Measurements from ENCODE around the gene TNFSF12. TPM values are rescaled to one million over a fixed set of nuclear protein-coding genes. Genes with fewer than 3 reads are reported as not detected.

The TNFSF12 gene
- total RNA-seq, 1 experiment from 2014 or later = not detected

DNA sequence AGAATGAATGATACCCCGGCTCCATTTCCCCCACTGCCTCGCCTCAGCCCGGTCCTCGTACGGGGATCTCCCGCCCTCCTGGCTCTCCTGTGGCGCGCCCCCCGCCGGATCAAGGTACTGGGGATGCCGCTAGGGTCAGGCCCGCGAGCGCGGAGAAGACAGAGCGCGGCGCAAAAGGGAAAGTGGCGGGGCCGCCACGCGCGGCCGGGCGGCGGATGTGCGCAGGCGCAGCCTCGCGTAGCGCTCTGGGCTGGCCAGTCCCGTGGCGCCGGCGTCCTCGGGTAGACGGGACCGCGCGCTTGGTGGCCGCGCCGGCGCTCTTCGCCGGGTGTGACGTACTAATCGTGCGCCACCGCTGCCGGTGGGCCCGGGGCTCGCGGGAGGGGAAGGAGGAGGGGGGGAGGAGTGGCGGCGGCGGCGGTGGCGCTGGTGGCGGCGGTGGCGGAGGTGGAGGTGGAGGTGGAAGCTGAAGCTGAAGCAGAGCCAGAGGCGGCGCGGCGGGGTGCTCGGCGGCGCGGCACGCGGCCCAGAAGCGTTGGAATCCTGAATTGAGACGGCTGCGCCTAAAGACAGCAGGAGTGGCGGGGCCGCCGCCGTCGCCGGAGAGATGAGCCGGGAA, 12.8 kb downstream of the TNFSF12 start, which contains the start of gene SENP3:
Gene SENP3 (plus strand): TSS at position 331 of the 619 bp plus-strand sequence. CDS start 1,158 bp downstream, outside the sequence.
- in situ Hi-C loops (cut with HindIII; ENCODE audit: low sequenced_read_pairs) = no loop called here
- DNase-seq (ENCODE audit: low spot score) = peak; percentile 82

DNA sequence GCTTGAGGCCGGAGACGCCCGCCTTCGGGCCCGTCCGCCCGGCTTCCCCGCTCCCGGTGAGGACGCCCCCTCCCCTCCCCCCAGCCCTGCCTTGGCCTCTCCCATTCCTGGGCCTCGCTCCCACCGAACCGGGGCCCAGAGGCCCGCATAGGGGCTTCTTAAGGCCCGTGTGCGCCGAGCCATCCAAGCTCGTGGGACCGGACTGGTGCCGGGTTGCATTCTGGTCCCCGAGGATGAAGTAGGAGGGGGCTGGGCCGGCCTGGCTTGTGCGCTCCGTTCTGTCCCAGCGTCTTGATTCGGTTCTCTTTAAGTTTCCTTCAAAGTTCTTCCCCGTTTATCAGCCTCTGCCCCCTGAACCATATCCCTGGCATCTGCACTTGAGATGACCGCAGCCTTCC, 13.3 kb downstream of the TNFSF12 start:
- no peak for DNase-seq (ENCODE audit: low spot score)
- in situ Hi-C loops (cut with HindIII; ENCODE audit: low sequenced_read_pairs) = no loop called here

- no peak for DNase-seq (ENCODE audit: low spot score)
- in situ Hi-C loops (cut with HindIII; ENCODE audit: low sequenced_read_pairs) = no loop called here
These were observed 14.4 kb downstream of the TNFSF12 start for GRCh38 chr17:7563115-7563869.

DNA sequence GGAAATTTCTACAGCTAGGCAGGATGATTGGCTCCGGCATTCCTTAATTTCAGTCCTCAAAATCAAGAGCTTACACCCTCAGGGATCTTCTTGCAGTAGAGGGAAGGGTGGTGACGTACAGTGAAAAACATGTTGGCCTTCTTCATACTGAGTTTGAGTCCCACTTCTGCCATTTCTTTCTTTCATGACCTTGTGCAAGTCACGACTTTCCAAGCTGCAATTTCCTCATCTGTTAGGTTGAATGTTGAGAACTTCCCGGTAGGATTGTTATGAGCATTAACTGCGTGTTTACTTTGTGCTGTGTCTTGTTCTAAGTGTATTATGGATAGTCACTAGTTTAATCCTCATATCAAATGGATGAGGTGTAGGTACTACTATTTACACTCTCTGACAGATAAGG, 20.7 kb downstream of the TNFSF12 start:
- in situ Hi-C loops (cut with HindIII; ENCODE audit: low sequenced_read_pairs) = no loop called here
- no peak for DNase-seq (ENCODE audit: low spot score)

GRCh38 chr17:7570351-7570750, 21.5 kb downstream of the TNFSF12 start:
- DNase-seq (ENCODE audit: low spot score) = no peak
- in situ Hi-C loops (cut with HindIII; ENCODE audit: low sequenced_read_pairs) = no loop called here

DNA sequence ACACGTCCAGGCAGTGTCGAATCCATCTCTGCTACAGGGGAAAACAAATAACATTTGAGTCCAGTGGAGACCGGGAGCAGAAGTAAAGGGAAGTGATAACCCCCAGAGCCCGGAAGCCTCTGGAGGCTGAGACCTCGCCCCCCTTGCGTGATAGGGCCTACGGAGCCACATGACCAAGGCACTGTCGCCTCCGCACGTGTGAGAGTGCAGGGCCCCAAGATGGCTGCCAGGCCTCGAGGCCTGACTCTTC, 23.4 kb downstream of the TNFSF12 start:
- in situ Hi-C loops (cut with HindIII; ENCODE audit: low sequenced_read_pairs) = no loop called here
- no peak for DNase-seq (ENCODE audit: low spot score)

GRCh38 chr17:7572588-7573323, 23.9 kb downstream of the TNFSF12 start:
- in situ Hi-C loops (cut with HindIII; ENCODE audit: low sequenced_read_pairs) = no loop called here
- peak; percentile 100 for DNase-seq (ENCODE audit: low spot score)

DNA sequence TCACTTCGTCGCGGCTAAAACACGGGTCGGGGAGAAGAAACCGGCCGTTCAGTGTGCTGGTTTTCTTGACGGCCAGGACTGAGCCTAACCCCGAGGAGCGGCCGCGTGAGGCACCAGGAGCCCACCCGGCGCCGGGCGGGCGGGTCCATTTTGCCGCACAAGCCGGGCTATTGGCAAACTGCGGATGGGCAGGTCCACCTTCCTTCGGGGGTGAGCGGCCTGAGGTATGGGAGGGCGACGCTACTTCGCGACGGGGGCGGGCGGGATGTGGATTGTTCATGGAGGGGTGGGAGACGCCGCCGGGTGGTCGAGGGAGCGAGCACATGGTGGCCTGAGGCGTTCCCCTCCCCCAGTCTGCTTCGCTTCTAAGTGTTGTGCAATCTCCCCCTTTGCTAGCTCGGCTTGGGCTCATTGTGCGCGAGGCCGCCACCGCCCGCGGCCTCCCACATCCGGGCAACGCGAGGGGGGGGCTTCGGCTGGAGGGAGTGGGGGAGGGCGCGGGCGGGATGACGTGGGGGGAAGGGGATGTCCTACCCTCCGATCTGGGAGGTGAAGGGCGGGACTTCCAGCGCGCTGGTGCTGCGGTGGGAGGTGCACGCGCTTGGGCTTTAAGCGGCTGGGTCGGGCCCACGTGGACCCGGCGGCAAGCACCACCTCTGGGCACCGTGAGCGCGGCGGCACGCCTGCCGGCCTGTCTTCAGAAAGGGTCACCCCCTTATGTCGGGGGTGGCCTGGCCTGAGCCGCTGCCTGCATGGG, 24.6 kb downstream of the TNFSF12 start:
- peak; percentile 84 for DNase-seq (ENCODE audit: low spot score)
- in situ Hi-C loops (cut with HindIII; ENCODE audit: low sequenced_read_pairs) = no loop called here

DNA sequence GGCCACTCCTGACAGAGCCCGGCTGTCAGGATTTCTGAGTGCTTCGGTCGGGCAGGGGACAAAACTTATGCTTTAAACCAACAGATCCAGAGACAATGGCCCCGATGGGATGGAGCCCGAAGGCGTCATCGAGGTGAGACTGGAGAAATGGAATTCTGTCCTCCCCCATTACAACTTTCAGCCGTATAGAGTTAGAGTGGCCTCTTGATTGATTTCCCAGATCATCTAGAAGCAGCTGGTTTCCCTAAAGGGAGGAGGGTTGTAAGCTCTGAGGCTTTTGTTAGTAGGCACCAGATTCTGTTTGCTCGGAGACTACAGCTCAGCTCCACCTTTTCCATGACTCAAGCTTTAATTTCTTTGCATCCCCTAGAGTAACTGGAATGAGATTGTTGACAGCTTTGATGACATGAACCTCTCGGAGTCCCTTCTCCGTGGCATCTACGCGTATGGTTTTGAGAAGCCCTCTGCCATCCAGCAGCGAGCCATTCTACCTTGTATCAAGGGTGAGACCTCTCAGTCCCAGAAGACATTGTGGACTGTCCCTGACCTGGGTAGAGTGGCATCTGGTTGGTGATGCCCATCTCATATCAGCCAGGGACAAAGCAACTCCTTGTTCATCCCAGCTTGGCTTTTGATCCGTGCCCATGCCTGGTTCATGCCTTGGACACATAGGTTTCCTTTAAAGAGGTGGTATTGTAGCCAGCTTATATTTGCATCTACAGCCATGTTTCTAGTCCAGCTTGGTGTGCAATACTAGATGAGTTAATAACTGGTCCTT, 25.5 kb downstream of the TNFSF12 start:
- in situ Hi-C loops (cut with HindIII; ENCODE audit: low sequenced_read_pairs) = no loop called here

GRCh38 chr17:7575481-7575883, 26.6 kb downstream of the TNFSF12 start:
- no peak for DNase-seq (ENCODE audit: low spot score)
- in situ Hi-C loops (cut with HindIII; ENCODE audit: low sequenced_read_pairs) = no loop called here

More for the DNA sequence above, 25.5 kb downstream of the TNFSF12 start:
- DNase-seq (ENCODE audit: low spot score) = no peak

GRCh38 chr17:7575959-7576358, 27.1 kb downstream of the TNFSF12 start:
- in situ Hi-C loops (cut with HindIII; ENCODE audit: low sequenced_read_pairs) = no loop called here

DNA sequence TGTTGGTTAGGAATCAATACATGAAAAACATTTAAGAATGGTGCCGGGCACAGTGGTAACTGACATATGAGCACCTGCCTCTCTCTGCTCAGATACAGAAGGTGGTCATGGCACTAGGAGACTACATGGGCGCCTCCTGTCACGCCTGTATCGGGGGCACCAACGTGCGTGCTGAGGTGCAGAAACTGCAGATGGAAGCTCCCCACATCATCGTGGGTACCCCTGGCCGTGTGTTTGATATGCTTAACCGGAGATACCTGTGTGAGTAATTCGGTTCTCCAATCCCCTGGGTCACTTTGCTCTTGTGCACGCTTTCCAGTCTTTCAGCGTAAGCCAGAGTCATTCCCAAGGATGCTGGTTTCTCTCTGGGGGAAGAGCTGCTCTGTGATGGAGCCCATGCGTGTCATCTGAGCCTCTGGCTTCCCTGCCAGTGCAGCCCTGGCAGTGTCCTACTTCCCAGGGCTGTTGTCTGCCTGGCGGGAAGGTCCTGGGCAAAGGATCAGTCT, 27.6 kb downstream of the TNFSF12 start:
- DNase-seq (ENCODE audit: low spot score) = no peak
- in situ Hi-C loops (cut with HindIII; ENCODE audit: low sequenced_read_pairs) = no loop called here

More at GRCh38 chr17:7575959-7576358, 27.1 kb downstream of the TNFSF12 start:
- DNase-seq (ENCODE audit: low spot score) = no peak

DNA sequence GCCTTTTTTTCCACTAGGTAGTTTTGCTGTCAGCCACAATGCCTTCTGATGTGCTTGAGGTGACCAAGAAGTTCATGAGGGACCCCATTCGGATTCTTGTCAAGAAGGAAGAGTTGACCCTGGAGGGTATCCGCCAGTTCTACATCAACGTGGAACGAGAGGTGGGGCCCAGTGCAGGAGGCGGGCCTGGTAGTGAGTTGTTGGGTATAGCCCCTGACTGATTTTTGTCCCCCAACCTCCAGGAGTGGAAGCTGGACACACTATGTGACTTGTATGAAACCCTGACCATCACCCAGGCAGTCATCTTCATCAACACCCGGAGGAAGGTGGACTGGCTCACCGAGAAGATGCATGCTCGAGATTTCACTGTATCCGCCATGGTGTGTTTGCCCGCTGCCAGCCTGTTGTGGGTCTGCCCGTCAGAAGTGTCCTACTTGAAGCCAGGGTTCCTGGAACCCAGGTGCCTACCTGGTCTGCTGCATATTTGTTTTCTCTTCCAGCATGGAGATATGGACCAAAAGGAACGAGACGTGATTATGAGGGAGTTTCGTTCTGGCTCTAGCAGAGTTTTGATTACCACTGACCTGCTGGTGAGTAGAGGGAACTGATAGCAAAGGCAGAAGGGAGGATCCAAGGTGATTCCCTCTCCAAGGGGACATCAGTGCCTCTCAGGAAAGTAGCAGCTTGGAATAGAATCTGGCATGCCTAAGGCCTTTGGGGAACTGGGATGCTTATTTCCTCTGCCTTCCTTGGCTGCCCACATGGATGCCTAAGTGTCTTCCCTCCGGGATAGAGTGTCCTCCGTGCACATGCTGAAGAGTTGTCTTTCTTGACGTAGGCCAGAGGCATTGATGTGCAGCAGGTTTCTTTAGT, 28.7 kb downstream of the TNFSF12 start:
- in situ Hi-C loops (cut with HindIII; ENCODE audit: low sequenced_read_pairs) = no loop called here
- DNase-seq (ENCODE audit: low spot score) = no peak

- in situ Hi-C loops (cut with HindIII; ENCODE audit: low sequenced_read_pairs) = no loop called here
- peak; percentile 72 for DNase-seq (ENCODE audit: low spot score)
These were observed 30.4 kb downstream of the TNFSF12 start, which contains the start of gene CD68 for GRCh38 chr17:7579001-7579833. Gene CD68 (plus strand): TSS chr17:7579638. CDS start chr17:7579678, 40 bp downstream.

GRCh38 chr17:7579834-7580603, 31.2 kb downstream of the TNFSF12 start:
- in situ Hi-C loops (cut with HindIII; ENCODE audit: low sequenced_read_pairs) = no loop called here
- DNase-seq (ENCODE audit: low spot score) = no peak

All from G401 (cell line).